ENCODE data around the gene AP5S1.

Gene AP5S1

GRCh38 chr20:3865887-3866407 lies 45.6 kb downstream of the AP5S1 start:
- Histone ChIP-seq H3K36me3 (ENCODE audit: insufficient read depth, low read length) (peaks cover 50% of the 10 kb centered on the region), H2AFZ (ENCODE audit: low read length) (no peak overlapping the region), H4K20me1 (ENCODE audit: insufficient read depth, low read length, poor library complexity, severe bottlenecking) (no peaks in the 10 kb centered on the region), H3K9ac (ENCODE audit: low read depth, low read length, poor library complexity, severe bottlenecking) (no peak overlapping the region), H3F3A (ENCODE audit: low read depth) (no peaks in the 10 kb centered on the region), H3K4me1 (ENCODE audit: insufficient read depth, low read length, poor library complexity, severe bottlenecking) (no peaks in the 10 kb centered on the region), H3K4me2 (ENCODE audit: low read depth, low read length, poor library complexity, severe bottlenecking) (no peak overlapping the region), H3K4me3 (ENCODE audit: low read length, poor library complexity, severe bottlenecking) (no peak overlapping the region), H3K27me3 (ENCODE audit: insufficient read depth, low read length, poor library complexity, severe bottlenecking) (no peaks in the 10 kb centered on the region), H3K79me2 (ENCODE audit: insufficient read depth, low read length) (no peaks in the 10 kb centered on the region), H3K9me2 (replicated peaks; ENCODE audit: low read depth, low read length) (no peaks in the 10 kb centered on the region), H3K9me3 (ENCODE audit: insufficient read depth, low read depth, low read length) (no peaks in the 10 kb centered on the region)
- TF ChIP-seq CTCF (conservative IDR thresholded peaks at IDR 0.05; ENCODE audit: low read length), result no peak
- TF ChIP-seq EZH2phosphoT487 (IDR thresholded peaks at IDR 0.05; ENCODE audit: borderline replicate concordance), result no peak

GRCh38 chr20:3866464-3866863 lies 46.1 kb downstream of the AP5S1 start:
- no peak for TF ChIP-seq CTCF (conservative IDR thresholded peaks at IDR 0.05; ENCODE audit: low read length)
- no peak for TF ChIP-seq EZH2phosphoT487 (IDR thresholded peaks at IDR 0.05; ENCODE audit: borderline replicate concordance)
- no peak overlapping the region for H3K4me3 ChIP-seq (ENCODE audit: low read length, poor library complexity, severe bottlenecking)
- H4K20me1 ChIP-seq (ENCODE audit: insufficient read depth, low read length, poor library complexity, severe bottlenecking), result no peaks in the 10 kb centered on the region
- no peaks in the 10 kb centered on the region for H3K27me3 ChIP-seq (ENCODE audit: insufficient read depth, low read length, poor library complexity, severe bottlenecking)
- H3K79me2 ChIP-seq (ENCODE audit: insufficient read depth, low read length), result no peaks in the 10 kb centered on the region
- peaks cover 47% of the 10 kb centered on the region for H3K36me3 ChIP-seq (ENCODE audit: insufficient read depth, low read length)
- no peak overlapping the region for H3K9ac ChIP-seq (ENCODE audit: low read depth, low read length, poor library complexity, severe bottlenecking)
- no peak overlapping the region for H2AFZ ChIP-seq (ENCODE audit: low read length)
- no peaks in the 10 kb centered on the region for H3K9me2 ChIP-seq (replicated peaks; ENCODE audit: low read depth, low read length)
- no peaks in the 10 kb centered on the region for H3K9me3 ChIP-seq (ENCODE audit: insufficient read depth, low read depth, low read length)
- no peak overlapping the region for H3K4me2 ChIP-seq (ENCODE audit: low read depth, low read length, poor library complexity, severe bottlenecking)
- H3F3A ChIP-seq (ENCODE audit: low read depth), result no peaks in the 10 kb centered on the region
- H3K4me1 ChIP-seq (ENCODE audit: insufficient read depth, low read length, poor library complexity, severe bottlenecking), result no peaks in the 10 kb centered on the region

- TF ChIP-seq EZH2phosphoT487 (IDR thresholded peaks at IDR 0.05; ENCODE audit: borderline replicate concordance) (no peak), CTCF (conservative IDR thresholded peaks at IDR 0.05; ENCODE audit: low read length) (no peak)
- Histone ChIP-seq H3K4me1 (ENCODE audit: insufficient read depth, low read length, poor library complexity, severe bottlenecking) (no peaks in the 10 kb centered on the region), H3K9me3 (ENCODE audit: insufficient read depth, low read depth, low read length) (no peaks in the 10 kb centered on the region), H3K9ac (ENCODE audit: low read depth, low read length, poor library complexity, severe bottlenecking) (no peak overlapping the region), H3K4me3 (ENCODE audit: low read length, poor library complexity, severe bottlenecking) (no peak overlapping the region), H3K27me3 (ENCODE audit: insufficient read depth, low read length, poor library complexity, severe bottlenecking) (no peaks in the 10 kb centered on the region), H3K36me3 (ENCODE audit: insufficient read depth, low read length) (peaks cover 36% of the 10 kb centered on the region; the same call in 1 of the 2 replicates), H3K79me2 (ENCODE audit: insufficient read depth, low read length) (no peaks in the 10 kb centered on the region), H3K4me2 (ENCODE audit: low read depth, low read length, poor library complexity, severe bottlenecking) (no peak overlapping the region), H2AFZ (ENCODE audit: low read length) (no peak overlapping the region), H3F3A (ENCODE audit: low read depth) (no peaks in the 10 kb centered on the region), H3K9me2 (replicated peaks; ENCODE audit: low read depth, low read length) (no peaks in the 10 kb centered on the region), H4K20me1 (ENCODE audit: insufficient read depth, low read length, poor library complexity, severe bottlenecking) (no peaks in the 10 kb centered on the region)
Measured at GRCh38 chr20:3867802-3868201, 47.5 kb downstream of the AP5S1 start.
